ENCODE data around the gene DDX3Y.

Gene DDX3Y

DNA sequence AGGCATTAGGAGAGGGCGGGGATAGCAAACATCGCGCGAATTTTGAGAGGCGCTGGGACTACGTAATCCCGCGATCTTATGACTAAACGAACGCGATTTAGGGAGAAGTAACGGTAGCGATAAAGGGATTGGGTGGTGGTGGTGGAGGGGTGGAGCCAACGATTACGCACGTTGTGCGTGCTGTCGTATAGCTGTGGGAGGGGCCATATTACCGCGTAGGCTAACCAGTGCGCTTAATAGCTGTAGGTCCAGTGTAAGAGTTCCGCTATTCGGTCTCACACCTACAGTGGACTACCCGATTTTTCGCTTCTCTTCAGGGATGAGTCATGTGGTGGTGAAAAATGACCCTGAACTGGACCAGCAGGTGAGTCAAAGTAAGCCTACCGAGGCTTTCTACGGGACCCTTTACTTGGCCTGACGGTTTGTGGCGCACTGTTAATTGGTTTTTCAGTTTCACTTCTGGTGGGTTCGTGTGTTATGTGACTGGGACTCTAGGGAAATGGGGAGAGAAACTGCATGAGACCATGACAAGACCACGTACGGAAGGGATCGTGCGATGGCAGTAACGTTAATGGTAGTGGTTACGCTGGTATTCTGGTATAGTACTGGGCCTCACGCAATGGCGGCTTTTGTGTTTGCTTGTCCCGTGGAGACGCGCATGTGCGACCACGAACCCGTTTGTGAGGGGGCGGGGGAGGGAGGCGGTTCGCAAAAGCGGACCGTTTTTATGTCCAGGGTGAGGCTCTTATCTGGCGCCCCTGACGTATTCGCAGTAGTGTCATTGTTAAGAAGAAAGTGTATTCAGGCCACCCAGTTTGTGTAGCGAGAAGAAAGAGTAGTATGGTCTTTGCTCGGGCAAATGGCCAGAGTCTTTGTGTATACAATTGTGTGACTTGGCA, at the start of gene DDX3Y:
Gene DDX3Y (plus strand): TSS at position 251 of the 899 bp plus-strand sequence. CDS start 69 bp downstream, at position 320.
- peak; percentile 56 for DNase-seq (ENCODE audit: low read depth, low spot score)

DNA sequence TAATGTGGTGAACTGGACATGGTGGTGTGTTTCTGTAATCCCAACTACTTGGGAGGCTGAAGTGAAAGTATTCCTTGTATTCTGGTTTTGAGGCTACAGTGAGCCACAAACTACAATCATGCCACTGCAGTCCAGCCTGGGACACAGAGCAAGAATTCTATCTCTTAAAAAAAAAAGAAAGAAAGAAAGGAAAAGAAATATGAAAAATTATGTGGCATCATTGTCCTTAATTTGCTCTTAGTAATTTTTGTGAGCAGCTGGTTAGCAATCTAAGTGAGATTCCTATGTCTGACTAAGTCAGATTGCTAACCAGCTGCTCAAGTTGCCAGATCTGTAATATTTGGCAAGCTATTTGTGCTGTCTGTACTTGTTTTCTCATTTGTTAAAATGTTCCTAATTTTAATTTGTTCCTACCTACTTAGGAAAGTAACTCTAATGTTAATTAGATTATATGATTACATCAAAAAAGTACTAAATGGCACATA, 48.8 kb upstream of the DDX3Y start:
- no peak for DNase-seq (ENCODE audit: low read depth, low spot score)

DNA sequence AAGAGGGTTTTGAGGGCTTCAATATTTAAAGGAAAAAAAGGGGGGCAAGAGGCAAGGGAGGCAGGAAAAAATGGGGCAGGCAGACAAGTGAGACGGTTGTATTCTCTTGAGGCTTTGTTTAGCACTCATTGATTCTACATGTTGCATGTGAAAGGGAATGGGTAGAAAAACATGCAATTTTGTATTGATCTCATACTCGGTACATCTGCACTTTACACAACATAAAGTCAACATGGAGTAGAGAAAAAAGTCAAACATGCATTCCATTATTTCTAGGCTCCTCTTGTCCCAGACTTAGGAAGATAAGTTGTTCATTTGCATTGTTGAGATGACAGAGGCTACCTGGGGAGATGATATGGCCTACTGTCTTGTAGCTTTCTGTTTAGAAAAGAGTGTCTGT, 36.7 kb upstream of the DDX3Y start:
- no peak for DNase-seq (ENCODE audit: low read depth, low spot score)

DNA sequence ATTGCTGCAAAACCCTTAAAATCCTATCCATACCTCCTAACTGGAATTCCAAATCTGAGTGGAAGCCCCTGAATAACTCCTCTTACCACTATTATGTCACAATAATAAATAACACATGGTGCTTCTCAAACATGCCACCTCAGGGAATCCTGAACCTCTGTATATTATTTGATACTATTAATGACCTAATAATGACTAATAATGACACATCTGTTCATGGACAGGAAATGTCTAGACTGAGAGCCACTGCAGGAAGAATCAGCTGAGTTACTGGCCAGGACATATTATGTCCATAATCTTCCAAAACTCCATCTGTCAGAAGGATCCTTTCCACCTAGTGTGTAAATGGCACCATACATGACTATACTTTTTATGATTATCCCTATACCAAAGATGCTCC, 7.7 kb upstream of the DDX3Y start:
- DNase-seq (ENCODE audit: low read depth, low spot score) = no peak

DNA sequence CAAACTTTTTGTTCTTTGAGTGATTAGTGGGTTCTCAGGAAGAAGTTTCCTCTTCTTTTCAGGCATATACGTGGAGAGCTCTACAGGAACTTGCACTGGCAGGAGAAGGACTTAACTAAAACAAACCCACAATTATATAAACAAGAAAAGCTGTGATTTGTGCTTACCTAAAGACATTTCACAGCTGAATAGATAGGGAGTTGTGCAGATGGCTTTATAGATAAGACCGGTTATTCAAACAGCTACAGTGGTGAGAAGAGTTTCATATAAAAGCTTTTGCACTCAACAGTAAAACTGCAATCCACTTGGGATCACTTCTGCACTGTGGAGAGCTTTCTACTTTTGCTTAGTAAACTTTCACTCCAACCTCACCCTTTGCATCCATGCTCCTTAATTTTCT, 6.1 kb upstream of the DDX3Y start:
- DNase-seq (ENCODE audit: low read depth, low spot score) = no peak

DNA sequence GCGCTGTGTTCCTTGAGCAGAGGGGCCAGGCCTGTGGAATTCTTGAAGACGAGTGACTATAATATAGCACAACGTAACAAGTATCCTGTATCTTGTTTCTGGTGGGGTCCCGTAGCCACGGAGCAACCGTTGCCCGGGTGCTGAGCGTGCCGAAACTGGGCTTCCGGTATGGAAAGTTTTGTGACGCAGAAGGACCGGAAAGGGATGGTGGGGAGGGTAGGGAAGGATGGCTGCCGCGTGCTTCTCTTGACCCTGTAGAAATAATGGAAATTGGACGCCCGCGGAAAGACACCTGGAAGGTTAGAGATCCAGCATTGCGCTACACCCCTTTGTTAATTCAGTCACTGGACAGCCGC, 827 bp downstream of the DDX3Y start:
- peak; percentile 31 for DNase-seq (ENCODE audit: low read depth, low spot score)

DNA sequence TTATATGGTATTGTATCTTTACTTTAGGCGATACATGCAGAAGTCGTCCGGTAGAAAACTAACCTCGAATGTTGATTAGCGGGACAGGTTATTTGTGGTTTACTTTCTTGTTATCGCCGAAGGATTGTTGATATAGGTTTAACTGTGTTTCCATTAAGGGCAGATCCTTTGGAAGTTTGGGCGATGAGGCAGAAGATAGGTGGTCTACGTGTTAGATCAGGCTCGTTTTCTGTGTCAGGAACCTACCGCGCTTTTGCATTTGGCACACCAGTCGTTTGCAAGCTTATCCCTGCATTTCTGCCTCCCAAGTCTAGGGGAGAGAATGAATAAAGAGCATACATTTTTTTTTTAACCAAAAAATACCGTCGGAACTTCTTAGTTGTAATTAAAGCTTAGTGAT, 1.2 kb downstream of the DDX3Y start:
- no peak for DNase-seq (ENCODE audit: low read depth, low spot score)

DNA sequence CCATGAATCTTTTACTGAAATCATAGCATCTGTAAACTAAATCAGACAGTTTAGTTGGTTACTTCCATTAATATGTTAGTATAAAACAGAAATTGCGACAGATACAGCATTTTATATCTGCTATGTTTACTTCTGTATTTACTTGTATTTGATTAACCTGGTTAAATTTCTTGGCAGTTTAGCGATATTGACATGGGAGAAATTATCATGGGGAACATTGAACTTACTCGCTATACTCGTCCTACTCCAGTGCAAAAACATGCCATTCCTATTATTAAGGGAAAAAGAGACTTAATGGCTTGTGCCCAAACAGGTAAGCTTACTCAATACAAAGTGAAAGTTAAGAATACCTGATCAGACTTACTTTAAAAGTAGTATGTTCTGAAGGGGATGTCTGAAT, 8.9 kb downstream of the DDX3Y start:
- DNase-seq (ENCODE audit: low read depth, low spot score) = no peak

DNA sequence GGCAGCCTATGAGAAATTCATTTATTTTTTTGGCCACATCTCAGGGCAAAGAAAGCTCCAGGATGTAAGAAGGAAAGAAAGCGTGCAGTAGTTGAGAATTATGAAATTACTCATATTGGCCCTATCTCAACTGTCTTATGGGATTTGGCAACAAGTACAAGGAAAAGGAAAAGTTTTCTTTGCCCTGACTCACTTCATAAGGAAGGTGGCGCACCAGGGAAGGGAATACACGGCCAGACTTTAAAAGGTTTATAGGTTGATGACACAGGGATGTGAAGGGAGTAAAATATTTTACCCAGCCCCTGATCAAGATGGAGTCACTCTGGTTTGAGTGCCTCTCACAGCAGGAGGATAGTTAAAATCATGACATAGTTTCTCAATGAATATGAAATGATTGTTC, 23.4 kb downstream of the DDX3Y start:
- DNase-seq (ENCODE audit: low read depth, low spot score) = no peak

DNA sequence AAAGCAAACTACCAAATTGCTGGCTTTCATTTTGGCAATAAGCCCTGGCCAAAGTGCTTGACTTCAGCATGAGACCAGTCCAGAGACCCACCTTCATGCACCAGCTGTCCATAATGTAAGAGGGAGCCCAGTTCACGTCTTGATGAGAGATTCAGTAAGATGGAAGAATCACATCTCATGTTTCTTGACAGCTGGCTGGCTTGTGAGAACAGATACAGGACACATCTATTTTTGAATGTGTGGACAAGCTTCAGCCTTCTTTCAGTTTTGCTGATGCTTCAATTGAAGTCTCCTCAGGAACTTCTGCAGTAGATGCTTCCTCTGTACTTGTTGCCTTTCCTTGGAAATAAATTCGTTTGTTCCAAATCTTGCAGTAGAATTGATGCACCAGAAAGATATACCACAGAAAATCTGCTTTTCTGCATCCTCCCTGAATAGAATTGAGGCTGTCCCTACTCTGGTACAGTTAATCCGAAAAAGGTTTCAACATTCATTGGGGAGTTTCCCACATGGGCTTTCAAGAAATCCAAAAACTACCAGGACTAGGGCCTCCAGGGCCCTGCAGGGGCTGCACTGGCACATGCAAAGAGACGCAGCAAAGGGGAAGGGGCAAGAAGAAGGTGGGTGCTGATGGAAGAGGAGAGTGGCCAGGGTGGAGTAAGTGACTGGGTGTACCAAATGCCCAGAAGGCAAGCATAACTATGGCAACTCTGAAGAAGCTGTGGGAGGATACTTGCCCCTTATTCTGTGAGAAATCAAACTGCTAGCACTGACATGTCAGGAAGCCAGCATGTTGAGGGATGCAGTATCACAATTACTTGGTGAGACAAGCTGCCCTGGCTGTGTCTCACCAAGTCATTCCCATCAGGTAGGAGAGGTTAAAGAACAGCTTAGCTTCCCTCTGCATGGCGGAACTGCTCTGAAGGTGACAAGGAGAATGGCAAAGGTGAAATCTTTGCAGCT, 37.3 kb downstream of the DDX3Y start:
- DNase-seq (ENCODE audit: low read depth, low spot score) = no peak
